Smooth muscle cell (in vitro differentiated cells): ENCODE results near the gene YEATS2. TPM values are rescaled to one million over a fixed set of nuclear protein-coding genes. Genes with fewer than 3 reads are reported as not detected.

Experiments used
- DNase-seq: peaks from one replicate; lab custom pipeline; 2025; ENCODE audit not compliant: unreplicated experiment; lab: John Stamatoyannopoulos, UW
- H2AFZ ChIP-seq: fragments of 200-600 bp; sonication (generic); 2 replicates; pipeline ENCODE4 v1.6.0; 2016; ENCODE audit warnings: antibody characterized with exemption, low read depth, mild to moderate bottlenecking
- H3F3A ChIP-seq: fragments of 200-600 bp; sonication (generic); 2 replicates; pipeline ENCODE4 v1.6.0; 2017; ENCODE audit warnings: antibody characterized with exemption, low read depth
- H3K27ac ChIP-seq: fragments of 200-600 bp; sonication (generic); 2 replicates; pipeline ENCODE4 v1.5.1; 2016; ENCODE audit warnings: low read depth, mild to moderate bottlenecking
- H3K27me3 ChIP-seq: fragments of 200-600 bp; sonication (generic); 2 replicates; pipeline ENCODE4 v1.6.1; 2016; ENCODE audit warnings: low read depth, mild to moderate bottlenecking
- H3K36me3 ChIP-seq: fragments of 200-600 bp; sonication (generic); 2 replicates; pipeline ENCODE4 v1.5.1; 2016; ENCODE audit warnings: low read depth
- H3K4me1 ChIP-seq: fragments of 200-600 bp; sonication (generic); 2 replicates; pipeline ENCODE4 v1.5.1; 2016; ENCODE audit warnings: low read depth
- H3K4me2 ChIP-seq: fragments of 200-600 bp; sonication (generic); 2 replicates; pipeline ENCODE4 v1.6.0; 2016; ENCODE audit warnings: mild to moderate bottlenecking
- H3K4me3 ChIP-seq: fragments of 200-600 bp; sonication (generic); 2 replicates; pipeline ENCODE4 v1.5.1; 2016; ENCODE audit warnings: mild to moderate bottlenecking
- H3K79me2 ChIP-seq: fragments of 200-600 bp; sonication (generic); 2 replicates; pipeline ENCODE4 v1.6.0; 2016; ENCODE audit warnings: low read depth, mild to moderate bottlenecking
- H3K9ac ChIP-seq: fragments of 200-600 bp; sonication (generic); 2 replicates; pipeline ENCODE4 v1.6.0; 2016; ENCODE audit warnings: low read depth
- H3K9me3 ChIP-seq: fragments of 200-600 bp; sonication (generic); replicated peaks from 2 replicates; pipeline ENCODE4 v1.5.1; 2016; ENCODE audit warnings: low read depth
- H4K20me1 ChIP-seq: fragments of 200-600 bp; sonication (generic); 2 replicates; pipeline ENCODE4 v1.6.0; 2016; ENCODE audit warnings: low read depth
- CTCF ChIP-seq: fragments of 200-600 bp; sonication (generic); IDR thresholded peaks from 2 replicates; pipeline ENCODE4 v1.5.1; 2017; ENCODE audit warnings: borderline replicate concordance, mild to moderate bottlenecking, antibody characterized with exemption; ENCODE audit not compliant: insufficient read depth, poor library complexity, severe bottlenecking
- WGBS: methylation state at CpG from one replicate; pipeline ENCODE4 v1.1.7; 2016; ENCODE audit warnings: low lambda C conversion rate; 5-methylcytosine and 5-hydroxymethylcytosine counted together
- polyA plus RNA-seq: library from polyadenylated mRNA; unstranded; fragments of >200 nt; fragmentation: Nextera tagmentation; extraction: Ambion mirVana; gene quantifications from 2 replicates; pipeline ENCODE4 v1.2.1, GENCODE V29; 2016
- total RNA-seq: library from RNA; depleted of rRNA; stranded (reverse); fragments of >200 nt; gene quantifications from 2 replicates; pipeline ENCODE4 v1.2.3, GENCODE V29; 2014

YEATS2 gene
- total and polyA plus RNA-seq, 2 experiments from 2014 or later, result 19.9 to 30.4 TPM

GRCh38 chr3:183692436-183692835 is 5.2 kb upstream of the YEATS2 start:
- Histone ChIP-seq H3K27ac (no peak overlapping the region), H3F3A (no peaks in the 10 kb centered on the region), H3K27me3 (no peaks in the 10 kb centered on the region), H3K4me2 (no peak overlapping the region), H3K9me3 (no peaks in the 10 kb centered on the region), H3K36me3 (no peaks in the 10 kb centered on the region), H3K4me3 (no peak overlapping the region), H3K9ac (no peak overlapping the region), H4K20me1 (no peaks in the 10 kb centered on the region), H2AFZ (no peak overlapping the region), H3K79me2 (no peaks in the 10 kb centered on the region), H3K4me1 (no peaks in the 10 kb centered on the region)
- 92% methylated on average over 10 of the region's 10 CpGs for WGBS
- DNase-seq, result no peak
- TF ChIP-seq CTCF, result no peak

GRCh38 chr3:183695569-183696364 is 1.8 kb upstream of the YEATS2 start:
- Histone ChIP-seq H3K4me2 (no peak overlapping the region), H3K79me2 (peaks cover 31% of the 10 kb centered on the region), H3K4me1 (peaks cover 11% of the 10 kb centered on the region), H3K27me3 (no peaks in the 10 kb centered on the region), H3F3A (no peaks in the 10 kb centered on the region), H3K27ac (no peak overlapping the region), H3K36me3 (no peaks in the 10 kb centered on the region), H3K9me3 (no peaks in the 10 kb centered on the region), H4K20me1 (peaks cover 20% of the 10 kb centered on the region), H3K9ac (no peak overlapping the region), H3K4me3 (no peak overlapping the region), H2AFZ (no peak overlapping the region)
- no peak for TF ChIP-seq CTCF
- WGBS, result 98% methylated on average over 7 of the region's 7 CpGs
- no peak for DNase-seq

DNA sequence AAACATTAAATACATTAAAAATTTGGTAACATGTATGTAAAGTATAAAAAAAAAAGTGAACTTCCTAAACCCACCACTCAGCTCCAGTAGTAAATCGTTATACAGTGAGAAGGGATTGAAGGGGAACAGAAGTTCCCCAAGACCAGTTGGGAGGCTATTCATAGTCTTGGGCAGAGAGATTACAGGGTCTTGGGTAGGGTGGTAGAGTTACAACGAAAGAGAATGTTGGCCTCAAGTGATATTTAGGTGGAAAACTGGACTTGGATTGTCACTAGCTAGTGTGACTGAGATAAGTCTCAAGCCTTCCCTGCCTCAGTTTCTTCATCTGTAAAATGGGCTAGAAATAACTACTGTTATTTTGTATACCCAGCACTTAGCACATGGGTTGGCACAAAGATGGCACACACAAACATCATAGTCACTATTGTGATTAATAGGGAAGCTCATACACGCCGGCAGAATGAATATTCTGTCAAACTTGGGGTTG is 431 bp upstream of the YEATS2 start:
- Histone ChIP-seq H3K36me3 (no peaks in the 10 kb centered on the region), H3F3A (no peaks in the 10 kb centered on the region), H4K20me1 (peaks cover 34% of the 10 kb centered on the region), H3K4me2 (peak overlapping the region; percentile 72), H3K9me3 (no peaks in the 10 kb centered on the region), H3K4me3 (peak overlapping the region; percentile 98), H3K9ac (no peak overlapping the region), H3K79me2 (peaks cover 45% of the 10 kb centered on the region), H3K4me1 (peaks cover 11% of the 10 kb centered on the region), H3K27ac (no peak overlapping the region), H3K27me3 (no peaks in the 10 kb centered on the region), H2AFZ (peak overlapping the region; percentile 44)
- WGBS, result 43% methylated on average over 4 of the region's 4 CpGs
- no peak for DNase-seq
- no peak for TF ChIP-seq CTCF
